H9 (cell line): ENCODE measurements around the gene TSPAN18. TPM values are rescaled to one million over a fixed set of nuclear protein-coding genes. Genes with fewer than 3 reads are reported as not detected.

Experiments
- DNase-seq: peaks from one replicate; pipeline ENCODE4 v3.0.0-alpha.2; 2017
- H2AFZ ChIP-seq: one replicate; pipeline ENCODE4 v1.6.1; 2013; ENCODE audit warnings: mild to moderate bottlenecking, low read length, control low read depth, moderate library complexity
- H2AK5ac ChIP-seq: 2 replicates; pipeline ENCODE4 v1.6.1; 2013; ENCODE audit warnings: low read length, control low read depth, mixed read lengths; ENCODE audit not compliant: insufficient read length
- H2BK120ac ChIP-seq: one replicate; pipeline ENCODE4 v1.6.1; 2013; ENCODE audit warnings: low read depth, mild to moderate bottlenecking, low read length, control low read depth, inconsistent platforms; ENCODE audit not compliant: poor library complexity, severe bottlenecking
- H2BK12ac ChIP-seq: 2 replicates; pipeline ENCODE4 v1.6.1; 2013; ENCODE audit warnings: low read length, control low read depth, mixed read lengths, low read depth; ENCODE audit not compliant: insufficient read length
- H2BK15ac ChIP-seq: 2 replicates; pipeline ENCODE4 v1.6.1; 2013; ENCODE audit warnings: low read depth, low read length, control low read depth
- H2BK20ac ChIP-seq: one replicate; pipeline ENCODE4 v1.6.1; 2013; ENCODE audit warnings: low read depth, mild to moderate bottlenecking, low read length, control low read depth, inconsistent platforms; ENCODE audit not compliant: poor library complexity, severe bottlenecking
- H2BK5ac ChIP-seq: 2 replicates; pipeline ENCODE4 v1.6.1; 2013; ENCODE audit warnings: low read length, control low read depth, mixed read lengths; ENCODE audit not compliant: insufficient read length
- H3K14ac ChIP-seq: 2 replicates; pipeline ENCODE4 v1.6.1; 2013; ENCODE audit warnings: low read length, control low read depth; ENCODE audit not compliant: insufficient read depth
- H3K18ac ChIP-seq: 2 replicates; pipeline ENCODE4 v1.6.1; 2013; ENCODE audit warnings: low read depth, mild to moderate bottlenecking, mixed read lengths, low read length, control low read depth; ENCODE audit not compliant: insufficient read length
- H3K23ac ChIP-seq: 2 replicates; pipeline ENCODE4 v1.6.1; 2013; ENCODE audit warnings: low read length, control low read depth, mixed read lengths, low read depth; ENCODE audit not compliant: insufficient read length
- H3K23me2 ChIP-seq: 2 replicates; pipeline ENCODE4 v1.6.1; 2013; ENCODE audit warnings: low read depth, mild to moderate bottlenecking, mixed read lengths, low read length, control low read depth; ENCODE audit not compliant: insufficient read length, poor library complexity, severe bottlenecking
- H3K27ac ChIP-seq: 2 replicates; pipeline ENCODE4 v1.5.1; 2013; ENCODE audit warnings: low read length, control low read depth, mixed read lengths, low read depth; ENCODE audit not compliant: insufficient read length
- H3K27me3 ChIP-seq: 2 replicates; pipeline ENCODE4 v1.6.1; 2013; ENCODE audit warnings: low read length, control low read depth, inconsistent platforms; ENCODE audit not compliant: insufficient read depth
- H3K4ac ChIP-seq: 2 replicates; pipeline ENCODE4 v1.6.1; 2013; ENCODE audit warnings: low read depth, mild to moderate bottlenecking, control low read depth, inconsistent platforms, low read length, moderate library complexity
- H3K4me1 ChIP-seq: 2 replicates; pipeline ENCODE4 v1.6.1; 2013; ENCODE audit warnings: low read length, control low read depth, inconsistent platforms; ENCODE audit not compliant: insufficient read depth
- H3K4me2 ChIP-seq: 2 replicates; pipeline ENCODE4 v1.6.1; 2013; ENCODE audit warnings: low read length, control low read depth, mixed read lengths; ENCODE audit not compliant: insufficient read length, insufficient read depth
- H3K56ac ChIP-seq: 2 replicates; pipeline ENCODE4 v1.6.1; 2013; ENCODE audit warnings: low read depth, mild to moderate bottlenecking, mixed read lengths, low read length, control low read depth; ENCODE audit not compliant: insufficient read length
- H3K79me1 ChIP-seq: 2 replicates; pipeline ENCODE4 v1.6.1; 2013; ENCODE audit warnings: low read depth, mild to moderate bottlenecking, moderate library complexity, low read length, control low read depth, inconsistent platforms; ENCODE audit not compliant: insufficient read depth, poor library complexity, severe bottlenecking
- H3K79me2 ChIP-seq: 2 replicates; pipeline ENCODE4 v1.6.1; 2013; ENCODE audit warnings: low read length, control low read depth, inconsistent platforms; ENCODE audit not compliant: insufficient read depth
- H3K9ac ChIP-seq: 2 replicates; pipeline ENCODE4 v1.6.1; 2013; ENCODE audit warnings: low read length, control low read depth, mixed read lengths; ENCODE audit not compliant: insufficient read length; ENCODE audit errors: extremely low read depth
- H3K9me3 ChIP-seq: one replicate; pipeline ENCODE4 v1.6.1; 2013; ENCODE audit warnings: low read depth, low read length, inconsistent platforms; ENCODE audit not compliant: control insufficient read depth
- H3T11ph ChIP-seq: one replicate; pipeline ENCODE4 v1.6.1; 2013; ENCODE audit warnings: mild to moderate bottlenecking, low read length, control low read depth, inconsistent platforms
- H4K20me1 ChIP-seq: one replicate; pipeline ENCODE4 v1.6.1; 2013; ENCODE audit not compliant: control insufficient read depth, insufficient read length, insufficient read depth
- H4K5ac ChIP-seq: 2 replicates; pipeline ENCODE4 v1.6.1; 2013; ENCODE audit warnings: low read depth, mild to moderate bottlenecking, mixed read lengths, low read length, control low read depth; ENCODE audit not compliant: insufficient read length
- H4K8ac ChIP-seq: replicated peaks from 2 replicates; pipeline ENCODE4 v1.6.1; 2013; ENCODE audit warnings: low read length, control low read depth, mixed read lengths, low read depth; ENCODE audit not compliant: insufficient read length
- H4K91ac ChIP-seq: 2 replicates; pipeline ENCODE4 v1.6.1; 2013; ENCODE audit warnings: low read depth, mild to moderate bottlenecking, moderate library complexity, mixed read lengths, low read length, control low read depth; ENCODE audit not compliant: insufficient read length
- H3K27ac Mint-ChIP-seq, 3 experiments: 2 replicates in 2 of 3; 3 replicates in 1 of 3; pipeline ENCODE4 v1.8.0; 2020 to 2021; ENCODE audit warnings: mixed read lengths in 3 of 3, mild to moderate bottlenecking in 1 of 3, moderate library complexity in 1 of 3
- H3K27me3 Mint-ChIP-seq: 2 replicates; pipeline ENCODE4 v1.8.0; 2021; ENCODE audit warnings: low read depth, mild to moderate bottlenecking, moderate library complexity, mixed read lengths
- H3K36me3 Mint-ChIP-seq, 3 experiments: 2 replicates in 2 of 3; 3 replicates in 1 of 3; pipeline ENCODE4 v1.8.0; 2020 to 2021; ENCODE audit warnings: low read depth in 3 of 3, mixed read lengths in 3 of 3; ENCODE audit not compliant: insufficient read depth in 1 of 3
- H3K4me1 Mint-ChIP-seq, 2 experiments: 2 replicates each; pipeline ENCODE4 v1.8.0; 2020; ENCODE audit warnings: mixed read lengths in 2 of 2
- H3K4me3 Mint-ChIP-seq, 2 experiments: 2 replicates in 1 of 2; 3 replicates in 1 of 2; pipeline ENCODE4 v1.8.0; 2020 to 2021; ENCODE audit warnings: mild to moderate bottlenecking in 2 of 2, mixed read lengths in 2 of 2, moderate library complexity in 1 of 2
- H3K9me3 Mint-ChIP-seq, 2 experiments: 2 replicates in 1 of 2; 3 replicates in 1 of 2; pipeline ENCODE4 v1.8.0; 2020; ENCODE audit warnings: mild to moderate bottlenecking in 2 of 2, mixed read lengths in 2 of 2, moderate library complexity in 1 of 2
- CTCF ChIP-seq: fragments of 200-600 bp; sonication (generic); conservative IDR thresholded peaks from 3 replicates; pipeline ENCODE4 v1.8.0; 2021; ENCODE audit warnings: antibody characterized with exemption, mild to moderate bottlenecking
- WGBS: extraction: QIAGEN DNeasy Blood & Tissue Kit; methylation state at CpG from one replicate; pipeline ENCODE4 v1.1.7; 2013; ENCODE audit warnings: missing lambda C conversion rate, low lambda C conversion rate, mixed read lengths; ENCODE audit not compliant: insufficient read length; ENCODE audit errors: extremely low coverage; 5-methylcytosine and 5-hydroxymethylcytosine counted together
- total RNA-seq: library from RNA; stranded (reverse); gene quantifications from 2 replicates; pipeline ENCODE4 v1.2.1, GENCODE V29; 2021

Gene TSPAN18
- total RNA-seq, 1 experiment from 2014 or later: 25.3 TPM

DNA sequence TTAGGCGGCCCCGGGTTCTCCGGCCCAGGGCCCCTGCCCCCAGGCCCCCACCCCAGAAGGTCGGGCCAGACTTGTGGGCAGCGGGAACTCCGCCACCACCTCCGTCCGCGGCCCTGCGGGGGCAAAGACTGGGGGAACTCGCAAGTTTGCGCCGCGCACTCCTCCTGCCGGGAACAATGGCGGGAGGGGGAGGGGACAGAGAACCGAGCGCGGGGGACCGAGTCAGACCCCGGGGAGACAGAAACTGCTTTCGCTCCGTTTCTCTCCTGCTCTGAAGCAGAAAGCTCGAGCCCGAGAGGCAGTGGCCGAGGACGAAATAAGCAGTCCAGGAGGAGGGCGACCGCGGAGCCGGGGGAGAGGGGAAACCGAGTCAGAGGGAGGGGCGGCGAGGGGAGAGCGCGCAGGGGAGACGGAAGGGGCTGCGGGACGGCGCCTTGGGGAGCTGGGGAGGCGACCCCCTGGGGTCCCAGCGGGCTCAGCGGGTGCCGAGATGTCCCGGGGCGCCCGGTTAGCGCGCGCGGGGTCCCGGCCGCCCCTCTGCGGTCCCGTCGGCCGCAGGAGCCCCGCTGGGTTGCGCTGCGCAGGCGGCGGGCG lies 223.4 kb downstream of the TSPAN18 start:
- peaks cover 9% of the 10 kb centered on the region for H3K4me1 ChIP-seq
- no peak overlapping the region for H4K5ac ChIP-seq
- H3K23ac ChIP-seq: no peak overlapping the region
- H3K4me2 ChIP-seq: peak overlapping the region; percentile 71
- Mint-ChIP-seq H3K36me3 (peaks cover 0 to 12% (median 10%) of the 10 kb centered on the region in 3 experiments; a peak in 4 of 7 replicates), H3K27ac (no peak overlapping the region), H3K4me1 (peaks cover 59 to 76% of the 10 kb centered on the region in 2 experiments), H3K27me3 (peaks cover 9% of the 10 kb centered on the region), H3K4me3 (peak overlapping the region; percentile 80 to 84), H3K9me3 (no peaks in the 10 kb centered on the region)
- no peak overlapping the region for H4K91ac ChIP-seq
- TF ChIP-seq CTCF: no peak
- no peak overlapping the region for H2BK5ac ChIP-seq
- no peak overlapping the region for H3K9ac ChIP-seq
- peaks cover 6% of the 10 kb centered on the region for H3K23me2 ChIP-seq
- H2AFZ ChIP-seq: no peak overlapping the region
- no peaks in the 10 kb centered on the region for H3K9me3 ChIP-seq
- H3K56ac ChIP-seq: no peak overlapping the region
- H2BK20ac ChIP-seq: no peak overlapping the region
- no peaks in the 10 kb centered on the region for H3K79me1 ChIP-seq
- H3K14ac ChIP-seq: peak overlapping the region; percentile 8; the same call in 1 of the 2 replicates
- H4K8ac ChIP-seq: no peak overlapping the region
- H2AK5ac ChIP-seq: no peak overlapping the region
- DNase-seq: no peak
- H3K27me3 ChIP-seq: no peaks in the 10 kb centered on the region
- no peak overlapping the region for H2BK12ac ChIP-seq
- no peak overlapping the region for H2BK120ac ChIP-seq
- H3K27ac ChIP-seq: no peak overlapping the region
- no peak overlapping the region for H3K4ac ChIP-seq
- H3K18ac ChIP-seq: no peak overlapping the region
- no peaks in the 10 kb centered on the region for H4K20me1 ChIP-seq
- H2BK15ac ChIP-seq: no peak overlapping the region
- H3K79me2 ChIP-seq: no peaks in the 10 kb centered on the region
- WGBS: no CpG with 5 or more reads among the region's 63 CpGs
- no peak overlapping the region for H3T11ph ChIP-seq
